Retinal pigment epithelial cell (primary cell): ENCODE data around the gene XDH.

Experiments
- DNase-seq: peaks from one replicate; pipeline ENCODE4 v3.0.0-alpha.2; 2010; ENCODE audit warnings: low read depth
- H3K4me3 ChIP-seq: 2 replicates; pipeline ENCODE4 v1.5.1; 2011; ENCODE audit warnings: mild to moderate bottlenecking, low read length, control low read depth, moderate library complexity
- TF ChIP-seq, protein P1 (sequence below): conservative IDR thresholded peaks from 2 replicates; pipeline ENCODE4 v1.5.1; 2011; ENCODE audit warnings: low read depth, low read length, control low read depth, inconsistent platforms

XDH gene

DNA sequence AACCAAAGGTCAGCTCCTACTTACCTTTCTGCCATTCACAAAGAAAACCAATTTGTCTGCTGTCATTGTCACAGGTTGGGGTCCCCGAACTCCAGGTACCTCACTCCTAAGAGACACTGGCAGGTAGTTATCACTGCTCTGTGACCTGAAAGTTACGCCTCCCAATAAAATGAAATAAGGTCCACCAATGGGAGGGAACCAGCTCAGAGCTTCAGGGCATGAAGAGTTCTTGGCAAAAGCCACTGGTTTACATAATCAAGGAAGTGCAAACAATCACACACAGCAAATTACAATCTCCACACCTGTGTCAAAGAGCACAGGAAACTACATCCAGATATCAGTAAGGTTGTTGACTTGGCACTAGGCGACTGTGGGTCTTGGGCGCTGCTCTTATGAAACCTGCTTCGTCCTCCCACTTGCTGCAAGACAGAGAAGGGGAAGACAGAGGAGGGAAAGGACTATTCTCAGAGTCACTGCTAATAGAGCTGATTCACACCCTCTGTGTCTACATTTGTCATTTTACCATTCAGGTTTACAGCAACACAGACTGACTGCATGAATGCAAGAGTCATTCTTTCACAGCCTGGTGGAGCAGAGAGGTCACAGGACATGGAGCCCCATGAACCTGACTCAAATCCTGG, at the start of gene XDH:
Gene XDH, minus strand, starts transcription at position 142 of the 641 bp plus-strand sequence. Its CDS starts 76 bp downstream, at position 66.
- H3K4me3 ChIP-seq = no peak within 1 kb of the TSS
- TF ChIP-seq, protein P1, sequence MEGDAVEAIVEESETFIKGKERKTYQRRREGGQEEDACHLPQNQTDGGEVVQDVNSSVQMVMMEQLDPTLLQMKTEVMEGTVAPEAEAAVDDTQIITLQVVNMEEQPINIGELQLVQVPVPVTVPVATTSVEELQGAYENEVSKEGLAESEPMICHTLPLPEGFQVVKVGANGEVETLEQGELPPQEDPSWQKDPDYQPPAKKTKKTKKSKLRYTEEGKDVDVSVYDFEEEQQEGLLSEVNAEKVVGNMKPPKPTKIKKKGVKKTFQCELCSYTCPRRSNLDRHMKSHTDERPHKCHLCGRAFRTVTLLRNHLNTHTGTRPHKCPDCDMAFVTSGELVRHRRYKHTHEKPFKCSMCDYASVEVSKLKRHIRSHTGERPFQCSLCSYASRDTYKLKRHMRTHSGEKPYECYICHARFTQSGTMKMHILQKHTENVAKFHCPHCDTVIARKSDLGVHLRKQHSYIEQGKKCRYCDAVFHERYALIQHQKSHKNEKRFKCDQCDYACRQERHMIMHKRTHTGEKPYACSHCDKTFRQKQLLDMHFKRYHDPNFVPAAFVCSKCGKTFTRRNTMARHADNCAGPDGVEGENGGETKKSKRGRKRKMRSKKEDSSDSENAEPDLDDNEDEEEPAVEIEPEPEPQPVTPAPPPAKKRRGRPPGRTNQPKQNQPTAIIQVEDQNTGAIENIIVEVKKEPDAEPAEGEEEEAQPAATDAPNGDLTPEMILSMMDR = no peak
- no peak for DNase-seq

DNA sequence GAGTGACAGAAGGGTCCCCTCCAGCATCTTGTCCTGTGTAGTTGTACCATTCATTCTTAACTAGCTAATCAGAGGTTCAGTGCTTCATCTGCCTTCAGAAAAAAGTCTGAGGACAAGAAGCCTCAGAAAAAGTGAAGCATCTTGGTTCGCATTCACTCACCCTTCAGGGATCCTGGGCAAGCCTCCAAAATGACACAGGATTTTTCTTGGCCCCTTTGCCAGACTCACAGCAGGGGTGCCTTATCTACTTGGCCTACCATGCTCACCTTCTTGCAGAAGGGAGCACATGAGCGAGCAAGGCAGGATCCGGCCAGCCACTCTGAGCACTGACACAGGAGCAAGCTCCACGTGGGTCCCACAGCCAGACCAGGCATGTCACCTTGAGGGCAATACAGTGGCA, 43.1 kb upstream of the XDH start:
- TF ChIP-seq, protein P1 = no peak
- no peak for DNase-seq
- no peak overlapping the region for H3K4me3 ChIP-seq

DNA sequence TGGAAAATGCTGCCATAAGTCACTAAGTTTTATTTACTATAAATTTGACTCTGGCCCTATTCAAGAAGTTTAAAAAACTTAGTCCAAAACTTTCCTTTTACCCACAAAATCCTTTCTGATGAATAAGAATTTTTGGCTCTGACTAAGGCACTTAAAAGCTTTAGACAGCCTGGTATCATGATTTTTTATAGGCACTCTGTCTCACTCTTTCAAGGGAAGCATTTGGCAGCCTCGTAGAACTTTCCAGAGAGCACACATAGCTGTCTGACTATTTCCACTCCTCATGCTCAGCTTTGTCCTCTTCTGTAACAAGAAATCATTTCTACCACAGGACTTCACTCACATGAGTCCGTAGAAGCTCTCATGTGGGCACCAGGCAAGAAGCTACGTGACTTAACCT, 32.3 kb upstream of the XDH start:
- DNase-seq = no peak
- TF ChIP-seq, protein P1 = no peak

DNA sequence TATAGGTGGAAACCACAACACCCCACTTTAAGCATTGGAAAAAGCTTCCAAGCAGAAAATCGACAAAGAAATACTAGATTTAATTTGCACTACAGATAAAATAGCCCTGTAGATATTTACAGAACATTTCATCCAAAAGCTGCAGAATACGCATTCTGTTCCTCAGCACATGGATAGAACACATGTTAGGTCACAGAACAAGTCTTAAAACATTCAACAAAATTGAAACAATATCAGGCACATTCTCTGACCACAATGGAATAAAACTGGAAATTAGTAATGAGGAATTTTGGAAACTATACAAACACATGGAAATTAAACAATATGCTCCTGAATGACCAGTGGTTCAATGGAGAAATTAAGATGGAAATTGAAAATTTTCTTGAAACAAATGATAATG, 27.8 kb upstream of the XDH start:
- TF ChIP-seq, protein P1 = no peak
- no peak for DNase-seq
- no peak overlapping the region for H3K4me3 ChIP-seq

More for the DNA sequence above, 32.3 kb upstream of the XDH start:
- no peak overlapping the region for H3K4me3 ChIP-seq

DNA sequence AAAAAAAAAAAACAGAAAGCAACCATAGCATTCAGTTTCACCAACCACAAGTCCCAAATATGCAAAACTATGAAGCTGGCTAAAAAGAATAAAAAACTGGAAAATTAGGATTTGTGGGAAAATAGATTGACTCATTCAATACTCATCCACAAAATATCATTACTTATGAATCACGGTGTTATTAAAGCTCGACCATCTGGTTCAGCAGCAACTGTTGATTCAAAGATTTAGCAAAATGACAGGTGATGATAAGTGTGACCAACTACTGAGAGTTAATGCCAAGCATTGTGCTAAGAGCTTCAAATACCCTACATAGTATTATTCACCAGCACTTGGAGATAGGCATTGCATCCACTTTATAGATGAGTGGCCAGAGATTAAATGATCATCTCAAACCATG, 26.2 kb upstream of the XDH start:
- TF ChIP-seq, protein P1 = no peak
- DNase-seq = peak; percentile 31
- no peak overlapping the region for H3K4me3 ChIP-seq

DNA sequence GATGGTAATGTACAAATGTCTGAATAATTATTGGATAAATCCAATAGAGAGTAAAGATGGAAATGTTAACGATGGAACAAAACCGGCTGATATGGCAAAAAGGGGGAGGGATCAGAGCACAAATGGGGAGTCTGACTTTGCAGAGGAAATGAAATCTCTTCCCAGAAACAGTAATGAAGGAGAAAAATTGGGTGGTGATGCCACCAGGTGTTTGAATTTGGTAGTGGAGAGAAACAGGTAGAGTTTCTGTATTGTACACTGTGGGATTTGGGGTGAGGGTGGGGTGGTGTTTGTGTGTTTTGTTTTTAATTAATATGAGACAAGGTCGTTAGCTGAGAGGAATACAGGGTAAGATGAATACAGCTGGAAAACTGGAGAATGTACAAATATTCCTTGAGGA, 20.4 kb upstream of the XDH start:
- no peak for DNase-seq
- H3K4me3 ChIP-seq = no peak overlapping the region
- TF ChIP-seq, protein P1 = no peak

DNA sequence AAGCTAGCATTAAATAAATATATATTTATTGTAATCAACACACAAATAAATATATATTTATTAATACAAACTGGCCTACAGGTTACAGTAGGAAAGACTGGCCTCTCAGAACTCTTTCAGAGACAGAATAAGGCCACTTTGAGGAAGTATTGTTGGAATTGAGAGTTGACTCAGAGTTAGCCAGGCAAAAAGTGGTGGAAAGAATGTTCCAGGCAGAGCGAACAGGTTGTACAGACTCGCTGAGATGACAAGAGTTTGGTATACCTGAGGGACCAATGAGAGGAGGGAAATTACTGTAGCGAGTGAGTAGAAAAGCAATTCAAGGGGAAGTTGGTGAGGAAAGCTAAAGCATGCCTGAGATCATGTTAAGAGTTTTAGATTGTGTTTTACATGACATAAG, 19.0 kb upstream of the XDH start:
- no peak overlapping the region for H3K4me3 ChIP-seq
- TF ChIP-seq, protein P1 = no peak
- no peak for DNase-seq
